ENCODE measurements around the gene NCOA5. TPM values are rescaled to one million over a fixed set of nuclear protein-coding genes. Genes with fewer than 3 reads are reported as not detected.

The NCOA5 gene
- total RNA-seq, 2 donors from 2014 or later, result 33.9 to 34.2 TPM

GRCh38 chr20:46057856-46058598 lies 31.7 kb downstream of the NCOA5 start:
- ATAC-seq (no peak), DNase-seq (ENCODE audit: low spot score) (no peak)
- Mint-ChIP-seq H3K27me3 (peaks cover 0 to 25% of the 10 kb centered on the region in 2 donors), H3K4me3 (no peak overlapping the region), H3K9me3 (no peaks in the 10 kb centered on the region), H3K36me3 (peaks cover 15% of the 10 kb centered on the region), H3K27ac (no peak overlapping the region), H3K4me1 (ENCODE audit: low read depth in 2 of 2) (peaks cover 23 to 35% of the 10 kb centered on the region in 2 donors)

GRCh38 chr20:46056970-46057855 lies 32.5 kb downstream of the NCOA5 start:
- Mint-ChIP-seq H3K27ac (no peak overlapping the region), H3K4me3 (no peak overlapping the region), H3K4me1 (ENCODE audit: low read depth in 2 of 2) (peaks cover 23 to 32% of the 10 kb centered on the region in 2 donors), H3K27me3 (peaks cover 0 to 25% of the 10 kb centered on the region in 2 donors), H3K9me3 (no peaks in the 10 kb centered on the region), H3K36me3 (peaks cover 15% of the 10 kb centered on the region)
- ATAC-seq (no peak), DNase-seq (ENCODE audit: low spot score) (no peak)

- DNase-seq (ENCODE audit: low spot score) (no peak), ATAC-seq (no peak)
- H3K9me3 Mint-ChIP-seq, result no peaks in the 10 kb centered on the region
- H3K4me3 Mint-ChIP-seq, result no peak overlapping the region
- H3K27ac Mint-ChIP-seq, result no peak overlapping the region
- peaks cover 10% of the 10 kb centered on the region for H3K36me3 Mint-ChIP-seq
- peaks cover 15 to 24% of the 10 kb centered on the region in 2 donors for H3K4me1 Mint-ChIP-seq (ENCODE audit: low read depth in 2 of 2)
- H3K27me3 Mint-ChIP-seq, result peaks cover 0 to 26% of the 10 kb centered on the region in 2 donors
Observed at GRCh38 chr20:46056027-46056833, 33.5 kb downstream of the NCOA5 start.

GRCh38 chr20:46055269-46055668 lies 34.5 kb downstream of the NCOA5 start:
- DNase-seq (ENCODE audit: low spot score), result no peak
- Mint-ChIP-seq H3K27me3 (peaks cover 0 to 30% of the 10 kb centered on the region in 2 donors), H3K36me3 (peaks cover under 1% of the 10 kb centered on the region), H3K4me1 (ENCODE audit: low read depth in 2 of 2) (peaks cover 5 to 17% of the 10 kb centered on the region in 2 donors), H3K4me3 (no peak overlapping the region), H3K27ac (no peak overlapping the region), H3K9me3 (no peaks in the 10 kb centered on the region)
- ATAC-seq, result no peak

GRCh38 chr20:46054606-46055005 lies 35.2 kb downstream of the NCOA5 start:
- H3K36me3 Mint-ChIP-seq, result no peaks in the 10 kb centered on the region
- H3K27ac Mint-ChIP-seq, result no peak overlapping the region
- no peak overlapping the region for H3K4me3 Mint-ChIP-seq
- peaks cover 1 to 32% of the 10 kb centered on the region in 2 donors for H3K27me3 Mint-ChIP-seq
- DNase-seq (ENCODE audit: low spot score) (no peak), ATAC-seq (no peak)
- peaks cover 0 to 13% of the 10 kb centered on the region in 2 donors for H3K4me1 Mint-ChIP-seq (ENCODE audit: low read depth in 2 of 2)
- no peaks in the 10 kb centered on the region for H3K9me3 Mint-ChIP-seq

GRCh38 chr20:46053416-46053815 lies 36.3 kb downstream of the NCOA5 start:
- ATAC-seq (no peak), DNase-seq (ENCODE audit: low spot score) (no peak)
- Mint-ChIP-seq H3K4me3 (no peak overlapping the region), H3K27me3 (peaks cover 10 to 31% of the 10 kb centered on the region in 2 donors), H3K36me3 (no peaks in the 10 kb centered on the region), H3K27ac (no peak overlapping the region), H3K4me1 (ENCODE audit: low read depth in 2 of 2) (peaks cover 0 to 5% of the 10 kb centered on the region in 2 donors), H3K9me3 (no peaks in the 10 kb centered on the region)

- Mint-ChIP-seq H3K36me3 (no peaks in the 10 kb centered on the region), H3K27ac (no peak overlapping the region), H3K27me3 (peaks cover 10 to 28% of the 10 kb centered on the region in 2 donors), H3K9me3 (no peaks in the 10 kb centered on the region), H3K4me3 (no peak overlapping the region), H3K4me1 (ENCODE audit: low read depth in 2 of 2) (peaks cover 0 to 4% of the 10 kb centered on the region in 2 donors)
- DNase-seq (ENCODE audit: low spot score) (no peak), ATAC-seq (no peak)
Observed at GRCh38 chr20:46051556-46052308, 38.0 kb downstream of the NCOA5 start.

GRCh38 chr20:46050885-46051284 lies 38.9 kb downstream of the NCOA5 start:
- Mint-ChIP-seq H3K9me3 (no peaks in the 10 kb centered on the region), H3K27me3 (peaks cover 19 to 31% of the 10 kb centered on the region in 2 donors), H3K36me3 (no peaks in the 10 kb centered on the region), H3K4me3 (no peak overlapping the region), H3K4me1 (ENCODE audit: low read depth in 2 of 2) (peaks cover 0 to 4% of the 10 kb centered on the region in 2 donors), H3K27ac (no peak overlapping the region)
- no peak for DNase-seq (ENCODE audit: low spot score)
- ATAC-seq, result no peak

- no peaks in the 10 kb centered on the region for H3K9me3 Mint-ChIP-seq
- no peak overlapping the region for H3K4me3 Mint-ChIP-seq
- peaks cover 0 to 4% of the 10 kb centered on the region in 2 donors for H3K4me1 Mint-ChIP-seq (ENCODE audit: low read depth in 2 of 2)
- ATAC-seq (no peak), DNase-seq (ENCODE audit: low spot score) (no peak)
- no peaks in the 10 kb centered on the region for H3K36me3 Mint-ChIP-seq
- peaks cover 23 to 28% of the 10 kb centered on the region in 2 donors for H3K27me3 Mint-ChIP-seq
- H3K27ac Mint-ChIP-seq, result no peak overlapping the region
Observed at GRCh38 chr20:46050444-46050843, 39.3 kb downstream of the NCOA5 start.

GRCh38 chr20:46049815-46050214 lies 39.9 kb downstream of the NCOA5 start:
- DNase-seq (ENCODE audit: low spot score), result no peak
- Mint-ChIP-seq H3K27me3 (peaks cover 23% of the 10 kb centered on the region in 2 donors), H3K36me3 (no peaks in the 10 kb centered on the region), H3K27ac (no peak overlapping the region), H3K4me1 (ENCODE audit: low read depth in 2 of 2) (no peaks in the 10 kb centered on the region), H3K4me3 (no peak overlapping the region), H3K9me3 (no peaks in the 10 kb centered on the region)
- ATAC-seq, result no peak

- H3K4me1 Mint-ChIP-seq (ENCODE audit: low read depth in 2 of 2), result no peaks in the 10 kb centered on the region
- no peak overlapping the region for H3K27ac Mint-ChIP-seq
- DNase-seq (ENCODE audit: low spot score), result no peak
- H3K4me3 Mint-ChIP-seq, result no peak overlapping the region
- H3K27me3 Mint-ChIP-seq, result peaks cover 23 to 24% of the 10 kb centered on the region in 2 donors
- no peaks in the 10 kb centered on the region for H3K9me3 Mint-ChIP-seq
- no peaks in the 10 kb centered on the region for H3K36me3 Mint-ChIP-seq
- ATAC-seq, result no peak
Observed at GRCh38 chr20:46049190-46049589, 40.6 kb downstream of the NCOA5 start.

- Mint-ChIP-seq H3K9me3 (no peaks in the 10 kb centered on the region), H3K36me3 (no peaks in the 10 kb centered on the region)
- no peak for ATAC-seq
Observed at GRCh38 chr20:46047821-46048220, 41.9 kb downstream of the NCOA5 start.

More at GRCh38 chr20:46047821-46048220, 41.9 kb downstream of the NCOA5 start:
- Mint-ChIP-seq H3K4me1 (ENCODE audit: low read depth in 2 of 2) (no peaks in the 10 kb centered on the region), H3K27me3 (peaks cover 25 to 32% of the 10 kb centered on the region in 2 donors), H3K27ac (no peak overlapping the region), H3K4me3 (no peak overlapping the region)
- no peak for DNase-seq (ENCODE audit: low spot score)
